HG03457 (cell line): Measurements from ENCODE around the gene TBX15.

ENCODE experiments used
- ATAC-seq: cut with Tn5 transposase; IDR thresholded peaks from one replicate; pipeline ENCODE4 v1.9.1; 2021; ENCODE audit warnings: moderate number of reproducible peaks; ENCODE audit not compliant: unreplicated experiment

The TBX15 gene

GRCh38 chr1:118899340-118899739 is 88.8 kb downstream of the TBX15 start:
- no peak for ATAC-seq

GRCh38 chr1:118898712-118899111 is 89.4 kb downstream of the TBX15 start:
- no peak for ATAC-seq

DNA sequence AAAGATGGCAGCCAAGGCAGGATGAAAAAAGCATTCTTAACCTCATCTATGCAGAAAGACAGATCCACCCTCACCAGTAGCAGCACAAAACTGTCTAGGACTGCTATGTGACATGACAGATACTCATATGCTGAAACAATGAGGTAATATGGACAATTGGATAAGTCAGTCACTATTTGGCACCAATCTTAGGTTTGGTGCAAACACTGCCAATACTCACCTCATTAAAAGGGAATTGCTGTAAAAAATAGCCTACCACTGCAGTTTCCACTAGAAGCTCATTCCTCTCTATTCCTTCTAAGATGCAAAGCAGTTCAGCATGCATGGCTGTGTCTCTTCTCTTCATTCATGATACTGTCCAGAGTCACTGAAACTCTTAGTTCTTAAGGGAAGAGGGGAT is 91.7 kb downstream of the TBX15 start:
- no peak for ATAC-seq

DNA sequence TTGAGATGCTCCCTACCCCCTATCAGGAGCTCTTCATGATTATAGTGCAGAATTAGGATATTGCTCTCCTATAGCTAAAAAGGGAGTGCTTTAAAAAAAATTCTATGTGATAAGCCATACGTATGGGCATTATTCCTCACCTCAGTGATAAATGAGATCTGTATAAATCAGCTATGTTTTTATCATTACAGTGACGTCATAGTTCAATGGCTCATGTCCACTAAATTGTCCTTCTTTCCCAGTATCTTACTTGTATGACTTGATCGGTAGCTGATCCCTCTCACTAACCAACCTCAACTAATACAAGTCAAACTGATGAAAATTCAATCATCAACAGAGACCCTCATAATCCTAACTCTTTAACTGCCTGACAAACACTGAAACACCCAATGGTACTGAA is 93.3 kb downstream of the TBX15 start:
- no peak for ATAC-seq

DNA sequence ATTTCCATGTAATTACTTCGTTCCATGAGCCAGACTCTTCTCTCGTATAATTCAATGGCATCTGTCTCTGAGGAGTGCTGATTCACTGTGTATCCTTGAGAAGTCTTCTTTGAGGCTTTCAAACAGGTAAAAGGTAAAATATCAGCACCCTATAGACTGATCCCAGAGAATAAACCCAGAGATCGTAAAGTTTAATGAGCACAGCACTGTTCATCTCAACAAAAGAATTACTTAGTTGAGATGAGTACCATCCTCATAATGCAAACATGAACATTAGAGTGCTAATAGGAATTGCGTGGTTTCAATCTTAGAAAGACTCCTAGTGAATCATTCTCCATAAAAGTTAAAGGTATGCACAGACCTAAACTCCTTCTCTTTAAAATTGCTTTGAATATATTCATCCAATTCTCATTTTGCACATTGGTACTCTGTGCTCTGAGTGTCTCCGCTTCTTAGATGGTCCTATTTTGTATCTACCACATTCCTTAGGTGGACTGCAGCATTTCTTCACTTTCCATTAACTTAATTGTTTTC is 97.2 kb downstream of the TBX15 start:
- ATAC-seq: no peak

DNA sequence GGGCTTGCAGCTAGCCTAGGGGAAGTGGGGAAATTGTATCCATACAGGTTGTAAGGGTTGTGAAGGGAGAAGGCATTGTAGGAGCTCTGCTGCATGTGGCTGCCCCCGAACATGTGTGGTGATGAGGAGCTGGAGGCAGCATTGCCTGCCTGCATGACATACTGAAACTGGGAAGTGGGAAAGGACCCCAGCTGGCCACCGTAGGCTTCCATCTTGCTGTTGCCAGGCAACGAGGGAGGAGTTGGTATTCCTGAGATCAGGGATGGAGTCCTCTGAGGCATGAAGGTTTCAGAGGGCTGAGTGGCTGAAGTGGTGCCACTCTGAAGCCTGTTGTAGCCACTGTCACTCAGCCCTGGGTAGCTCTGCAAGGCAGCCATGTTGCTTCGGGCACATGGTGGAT is 103.2 kb downstream of the TBX15 start:
- no peak for ATAC-seq

DNA sequence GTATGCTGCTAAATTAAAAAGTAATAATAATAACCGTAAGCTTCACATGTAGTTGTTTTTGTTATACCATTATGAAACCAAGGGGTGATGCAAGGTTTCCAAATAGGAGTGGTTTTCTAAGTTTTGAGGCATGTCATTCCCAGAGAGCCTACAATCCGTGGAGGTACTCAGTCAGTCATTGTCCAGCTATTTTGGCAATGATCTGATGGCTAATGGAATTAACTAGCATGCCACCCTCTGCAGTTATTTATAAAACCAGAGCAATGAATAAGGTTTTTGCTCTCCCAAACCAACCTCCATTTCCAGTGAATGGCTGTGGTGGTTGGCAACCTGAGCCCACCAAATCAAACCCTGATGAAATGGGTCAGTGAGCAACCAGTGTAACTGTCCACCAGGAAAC is 106.4 kb downstream of the TBX15 start:
- no peak for ATAC-seq

DNA sequence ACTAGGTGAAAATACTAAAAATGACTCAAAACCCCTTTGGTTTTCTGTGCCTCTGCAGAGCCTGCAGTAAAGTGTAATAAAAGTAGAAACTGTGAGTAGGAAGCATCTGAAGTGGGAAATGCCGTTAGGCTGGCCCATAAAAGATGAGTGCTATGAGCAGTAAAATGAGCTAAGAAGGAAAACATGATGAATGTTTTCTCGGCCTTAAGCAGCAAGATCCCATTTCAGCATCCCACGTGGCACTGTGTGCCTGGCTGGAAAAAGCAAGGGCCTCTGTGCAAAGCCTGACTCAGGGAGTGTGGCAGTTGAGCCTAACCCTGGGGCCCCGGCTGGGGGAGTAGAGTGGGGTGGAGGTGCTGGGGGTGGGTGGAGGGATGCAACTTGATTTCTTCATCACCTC is 109.5 kb downstream of the TBX15 start:
- no peak for ATAC-seq

GRCh38 chr1:118877668-118878396 is 110.3 kb downstream of the TBX15 start:
- no peak for ATAC-seq

GRCh38 chr1:118871582-118872171 is 116.5 kb downstream of the TBX15 start:
- no peak for ATAC-seq

GRCh38 chr1:118868387-118868786 is 119.8 kb downstream of the TBX15 start:
- no peak for ATAC-seq

DNA sequence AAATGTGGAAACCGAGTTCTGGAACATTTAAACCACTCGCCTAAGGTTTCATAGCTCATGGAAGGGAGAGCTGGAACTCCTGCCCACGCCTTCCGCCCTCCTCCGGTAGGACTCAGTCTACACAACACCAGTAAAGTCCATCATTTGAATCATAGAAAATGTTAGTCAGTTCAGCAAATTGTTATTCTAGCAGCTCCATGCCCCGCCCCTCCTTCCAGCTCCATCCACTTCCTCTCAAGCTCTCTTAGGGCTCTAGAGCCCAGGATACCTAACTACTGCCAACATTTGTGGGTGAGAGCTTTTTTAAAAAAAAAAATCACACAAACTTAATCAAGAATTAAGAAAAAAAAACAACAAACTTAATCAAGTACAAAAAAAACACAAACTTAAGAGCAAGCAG is 121.8 kb downstream of the TBX15 start:
- no peak for ATAC-seq

- ATAC-seq: no peak
These were observed 124.5 kb downstream of the TBX15 start for GRCh38 chr1:118863688-118864087.

GRCh38 chr1:118862755-118863154 is 125.4 kb downstream of the TBX15 start:
- no peak for ATAC-seq

DNA sequence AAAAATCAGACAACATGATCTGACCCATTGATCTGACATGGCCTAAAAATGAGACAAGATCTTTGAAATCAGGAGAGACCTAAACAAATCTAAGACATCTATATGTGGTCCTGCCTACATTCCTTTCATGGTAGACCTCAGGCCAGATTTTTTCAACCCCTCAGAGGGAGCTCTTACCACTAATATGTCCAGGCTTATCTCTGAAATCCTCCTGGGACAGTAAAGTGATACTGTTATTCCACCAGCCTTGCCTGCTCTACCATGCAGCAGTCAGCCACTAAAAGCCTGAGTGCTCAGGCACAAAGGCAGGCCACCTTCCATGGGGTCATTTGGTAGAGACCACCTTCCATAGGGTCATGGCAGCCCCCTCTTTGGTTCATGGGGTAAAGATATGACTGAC is 126.9 kb downstream of the TBX15 start:
- ATAC-seq: no peak

DNA sequence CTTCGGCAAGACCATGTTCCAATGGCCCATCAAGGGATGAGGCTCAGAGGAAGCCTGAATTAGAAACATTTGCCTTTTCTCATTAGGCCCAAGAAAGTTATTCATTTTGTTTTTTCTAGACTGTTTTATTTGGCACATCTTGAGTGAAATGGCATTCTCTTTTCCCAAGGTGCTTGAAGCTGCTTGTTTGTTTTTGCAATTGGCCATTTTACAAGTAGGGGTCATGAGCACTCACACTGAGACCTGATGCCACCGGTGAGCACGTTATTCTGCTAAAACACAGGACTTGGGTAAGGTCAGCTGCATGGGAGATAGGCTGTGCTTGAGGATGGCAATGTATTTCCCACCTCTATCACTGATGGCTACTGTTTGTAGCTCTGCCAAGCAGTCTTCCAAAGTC is 128.1 kb downstream of the TBX15 start:
- no peak for ATAC-seq

GRCh38 chr1:118846443-118846842 is 141.7 kb downstream of the TBX15 start:
- no peak for ATAC-seq

DNA sequence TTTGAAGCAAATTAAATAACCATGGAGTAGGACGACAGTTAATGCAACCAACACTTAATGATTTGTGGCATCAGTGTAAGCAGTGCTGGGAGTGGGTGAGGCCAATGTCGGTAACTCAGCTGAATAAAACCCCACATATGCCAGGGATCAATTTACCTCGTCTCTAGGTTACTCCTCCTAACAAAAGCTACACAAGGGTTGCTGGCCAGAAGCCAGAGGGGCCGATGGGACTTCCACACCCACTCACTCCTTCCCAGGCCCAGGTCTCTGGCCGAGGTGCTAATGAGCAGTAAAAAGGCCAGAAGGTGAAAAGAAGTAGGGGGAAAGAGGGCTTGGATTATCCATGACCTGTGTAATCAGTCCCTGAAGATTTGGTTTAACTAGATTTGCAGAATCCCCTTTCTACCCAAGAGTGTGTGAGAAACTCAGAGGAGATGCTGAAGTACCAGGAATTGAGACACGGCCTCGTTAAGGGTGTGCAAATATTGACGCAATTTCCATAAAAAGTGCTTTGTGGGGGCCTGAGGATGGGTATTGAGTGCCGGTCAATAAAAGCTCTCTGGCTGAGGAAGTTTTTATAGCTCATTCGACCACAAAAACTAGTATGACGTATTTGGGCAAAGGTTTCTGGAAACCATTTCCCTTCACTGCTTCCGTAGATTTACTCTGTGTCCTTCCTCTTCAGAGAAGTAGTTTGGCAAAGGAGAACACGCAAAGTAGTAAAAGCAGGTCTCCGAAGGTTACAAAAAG is 145.5 kb downstream of the TBX15 start:
- no peak for ATAC-seq

DNA sequence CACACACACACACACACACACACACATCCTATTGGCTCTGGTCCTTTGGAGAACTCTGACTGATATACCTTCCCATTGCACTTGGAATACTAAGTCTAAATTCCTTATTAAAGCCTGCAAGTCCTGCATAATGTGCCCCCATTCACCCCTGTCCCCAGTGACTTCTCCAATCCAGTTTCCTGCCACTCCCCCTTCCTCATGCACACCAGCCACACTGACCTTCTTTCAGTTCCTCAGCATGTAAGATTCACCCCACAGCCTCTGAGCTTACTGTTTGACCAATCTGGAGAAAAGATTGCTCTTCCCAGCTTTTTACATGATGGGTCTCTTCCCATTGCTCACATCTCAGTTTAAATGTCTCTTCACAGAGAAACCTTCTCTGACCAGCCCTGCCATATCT is 146.6 kb downstream of the TBX15 start:
- no peak for ATAC-seq
